Stimulated activated CD8-positive, alpha-beta memory T cell treated with anti-CD3 and anti-CD28 coated beads, Interleukin-7, amount 100 ng/mL, for 4 hours (primary cell): ENCODE data around the gene THUMPD2.

Experiments
- DNase-seq, 2 donors: peaks; one replicate each; pipeline ENCODE4 v3.0.0-alpha.2; 2020; ENCODE audit warnings: low read depth in 2 of 2

The THUMPD2 gene

DNA sequence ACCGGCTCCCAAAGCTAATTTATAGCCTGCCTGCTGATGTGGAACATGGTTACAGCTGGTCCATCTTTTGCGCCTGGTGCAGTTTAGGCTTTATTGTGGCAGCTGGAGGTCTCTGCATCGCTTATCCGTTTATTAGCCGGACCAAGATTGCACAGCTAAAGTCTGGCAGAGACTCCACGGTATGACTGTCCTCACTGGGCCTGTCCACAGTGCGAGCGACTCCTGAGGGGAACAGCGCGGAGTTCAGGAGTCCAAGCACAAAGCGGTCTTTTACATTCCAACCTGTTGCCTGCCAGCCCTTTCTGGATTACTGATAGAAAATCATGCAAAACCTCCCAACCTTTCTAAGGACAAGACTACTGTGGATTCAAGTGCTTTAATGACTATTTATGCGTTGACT lies 62.0 kb downstream of the THUMPD2 start:
- no peak for DNase-seq

GRCh38 chr2:39715822-39716221 lies 63.2 kb downstream of the THUMPD2 start:
- no peak for DNase-seq

DNA sequence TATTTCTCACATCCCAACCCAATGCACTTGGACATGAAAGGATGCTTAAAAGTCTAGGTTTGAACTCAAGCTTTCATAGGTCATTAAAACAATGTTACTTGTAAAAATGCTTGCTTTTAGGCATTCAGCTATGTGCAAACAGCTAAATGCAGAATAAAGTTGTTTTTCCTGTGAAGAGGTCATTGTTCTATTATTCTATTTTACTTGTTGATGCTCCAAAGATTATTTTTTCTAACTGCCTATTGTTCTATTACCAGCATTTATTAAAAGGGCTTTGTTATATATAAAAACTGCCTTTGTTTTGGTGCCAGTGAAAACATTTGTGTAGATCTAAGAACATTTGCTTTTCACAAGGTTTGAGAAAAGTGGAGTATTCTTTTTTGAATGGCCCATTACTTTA lies 64.0 kb downstream of the THUMPD2 start:
- no peak for DNase-seq

GRCh38 chr2:39712953-39713352 lies 66.1 kb downstream of the THUMPD2 start:
- DNase-seq = no peak

DNA sequence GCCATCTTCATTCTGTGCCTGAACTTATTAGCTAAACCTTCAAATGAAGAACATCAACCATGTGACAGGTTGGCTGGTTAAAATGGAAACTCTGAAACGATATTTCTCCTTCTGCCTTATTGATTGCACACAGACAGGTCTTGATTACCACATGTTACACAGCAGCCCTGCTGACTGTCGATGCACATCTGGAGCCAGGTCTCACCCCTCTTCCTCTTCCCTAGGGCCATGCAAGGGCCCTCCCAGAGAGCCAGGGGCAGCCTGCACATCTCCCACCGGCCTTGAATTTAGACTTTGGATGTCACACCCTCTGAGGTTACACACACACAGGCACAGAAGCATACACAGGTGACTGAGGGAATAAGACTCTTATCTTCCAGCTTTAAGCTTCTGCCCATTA lies 68.3 kb downstream of the THUMPD2 start:
- DNase-seq = no peak

GRCh38 chr2:39708003-39708402 lies 71.1 kb downstream of the THUMPD2 start:
- no peak for DNase-seq

DNA sequence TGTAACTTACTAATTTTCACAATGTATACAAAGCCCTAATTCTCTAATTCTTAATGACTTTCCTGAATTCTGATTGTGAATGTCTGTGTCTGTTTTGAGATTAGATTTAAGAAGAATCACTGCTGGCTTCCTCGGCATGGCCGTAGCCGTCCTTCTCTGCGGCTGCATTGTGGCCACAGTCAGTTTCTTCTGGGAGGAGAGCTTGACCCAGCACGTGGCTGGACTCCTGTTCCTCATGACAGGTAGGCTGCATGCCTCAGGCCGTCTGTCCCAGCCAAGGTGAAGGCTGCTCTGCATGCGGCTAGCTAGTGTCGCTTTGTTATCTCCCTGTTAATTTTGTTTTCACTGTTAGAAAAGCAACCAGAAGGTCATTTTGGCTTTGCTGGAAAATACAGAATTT lies 72.1 kb downstream of the THUMPD2 start:
- DNase-seq = no peak

- no peak for DNase-seq
These were observed 72.7 kb downstream of the THUMPD2 start for GRCh38 chr2:39706312-39706711.

DNA sequence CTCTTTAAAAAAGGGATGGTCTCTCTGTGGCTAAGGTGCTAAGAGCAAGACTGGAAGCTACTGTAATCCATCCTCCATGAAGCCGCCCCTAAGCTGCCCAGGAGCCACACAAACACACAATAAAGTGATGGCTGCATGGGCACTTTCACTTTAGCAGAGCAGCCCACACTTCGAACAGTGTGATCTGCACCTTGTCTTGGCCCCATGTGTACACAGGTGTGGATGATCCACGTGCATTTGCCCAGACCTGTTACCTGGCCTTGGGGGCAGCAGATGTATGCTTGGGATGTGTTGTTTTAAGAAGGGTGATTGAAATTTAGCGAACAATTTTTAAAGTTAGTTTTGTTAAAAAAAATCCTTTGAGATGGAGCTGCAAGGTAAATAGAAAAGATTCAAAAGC lies 73.4 kb downstream of the THUMPD2 start:
- no peak for DNase-seq

DNA sequence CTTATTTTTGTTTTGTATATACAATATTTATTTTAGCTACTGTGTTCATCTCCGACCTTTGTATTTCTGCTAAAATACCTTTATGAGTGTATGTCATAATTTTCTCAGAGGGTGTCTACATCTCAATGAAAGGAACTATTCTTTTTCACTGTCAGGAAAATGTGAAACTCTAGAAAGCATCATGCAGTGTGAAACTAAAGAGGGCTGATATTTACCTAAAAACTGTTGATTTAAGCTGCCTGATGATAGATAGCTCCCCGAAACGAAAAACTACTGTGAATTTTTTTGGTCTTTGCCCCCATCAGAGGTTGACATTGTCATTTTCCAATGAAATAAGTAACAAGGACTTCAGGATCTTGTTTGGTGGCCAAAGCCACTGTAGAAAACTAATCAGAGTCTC lies 74.5 kb downstream of the THUMPD2 start:
- no peak for DNase-seq

- DNase-seq = no peak
These were observed 75.7 kb downstream of the THUMPD2 start for GRCh38 chr2:39703181-39703872.

- DNase-seq = no peak
These were observed 77.9 kb downstream of the THUMPD2 start for GRCh38 chr2:39701137-39701536.

DNA sequence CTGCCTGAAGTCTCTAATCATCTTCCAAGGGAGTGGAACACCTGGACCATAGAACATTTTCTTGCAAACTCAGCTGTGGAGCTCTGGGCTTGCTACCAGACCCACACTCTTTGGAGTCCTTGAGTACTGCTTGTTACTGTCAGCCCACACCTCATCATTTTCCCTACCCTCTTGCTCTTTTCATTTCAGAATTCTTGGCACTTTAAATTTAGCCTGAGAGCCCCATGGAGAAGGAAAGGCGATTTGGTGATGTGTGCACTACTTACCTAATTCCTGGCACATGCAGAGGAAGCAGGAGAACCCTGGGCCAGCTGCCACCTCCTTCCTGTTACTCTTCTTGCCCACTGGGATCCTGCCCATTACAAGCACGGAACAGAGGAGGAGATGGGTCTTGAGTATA lies 81.6 kb downstream of the THUMPD2 start:
- no peak for DNase-seq

GRCh38 chr2:39696838-39697237 lies 82.2 kb downstream of the THUMPD2 start:
- no peak for DNase-seq

- DNase-seq = no peak
These were observed 82.9 kb downstream of the THUMPD2 start for GRCh38 chr2:39696101-39696553.

DNA sequence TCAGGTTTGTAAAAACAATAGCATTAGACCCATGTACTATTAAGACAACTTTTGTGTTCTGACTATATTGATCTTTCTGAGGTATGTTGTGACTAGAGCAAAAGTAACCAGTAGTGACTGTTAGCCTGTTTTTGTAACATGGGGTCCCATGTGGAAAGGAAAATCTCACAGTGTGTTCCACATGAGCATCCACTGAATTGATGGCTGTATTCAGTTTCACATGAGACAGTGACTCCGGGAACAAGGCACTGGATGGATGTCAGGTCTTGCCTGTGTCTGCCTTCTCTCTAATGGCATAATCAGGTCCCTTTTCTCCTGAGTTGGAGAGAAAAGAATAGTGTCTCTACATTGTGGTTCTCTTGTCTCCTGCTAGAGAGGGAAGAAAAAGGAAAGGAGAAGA lies 85.8 kb downstream of the THUMPD2 start:
- DNase-seq = no peak

GRCh38 chr2:39689876-39690275 lies 89.2 kb downstream of the THUMPD2 start:
- no peak for DNase-seq

- DNase-seq = no peak
These were observed 89.7 kb downstream of the THUMPD2 start for GRCh38 chr2:39689272-39689841.

- no peak for DNase-seq
These were observed 90.9 kb downstream of the THUMPD2 start for GRCh38 chr2:39688181-39688580.

DNA sequence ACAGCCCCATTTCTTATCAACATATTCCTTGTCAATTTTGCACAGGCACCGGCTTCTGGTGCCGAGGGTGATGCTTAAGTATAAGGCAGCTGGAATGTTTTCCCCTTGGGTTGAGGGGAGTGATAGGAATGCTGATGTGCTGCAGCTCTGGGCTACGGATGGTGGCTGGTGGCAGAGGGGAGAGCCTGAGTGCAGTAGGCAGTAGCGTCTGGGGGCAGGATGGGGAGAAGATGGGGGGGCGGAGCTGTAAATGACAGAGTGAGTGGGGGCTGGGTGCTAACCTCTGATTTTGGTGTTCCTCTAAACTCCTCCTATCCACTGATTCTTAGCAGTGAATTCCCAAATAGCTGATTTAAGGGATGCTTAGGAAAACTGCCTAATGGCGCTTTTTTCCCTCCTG lies 92.6 kb downstream of the THUMPD2 start:
- no peak for DNase-seq
